HG02870 (cell line): ENCODE results near the gene LCE1D.

Source experiments
- ATAC-seq: cut with Tn5 transposase; IDR thresholded peaks from one replicate; pipeline ENCODE4 v1.9.1; 2021; ENCODE audit warnings: mild to moderate bottlenecking, moderate library complexity; ENCODE audit not compliant: unreplicated experiment

The LCE1D gene

DNA sequence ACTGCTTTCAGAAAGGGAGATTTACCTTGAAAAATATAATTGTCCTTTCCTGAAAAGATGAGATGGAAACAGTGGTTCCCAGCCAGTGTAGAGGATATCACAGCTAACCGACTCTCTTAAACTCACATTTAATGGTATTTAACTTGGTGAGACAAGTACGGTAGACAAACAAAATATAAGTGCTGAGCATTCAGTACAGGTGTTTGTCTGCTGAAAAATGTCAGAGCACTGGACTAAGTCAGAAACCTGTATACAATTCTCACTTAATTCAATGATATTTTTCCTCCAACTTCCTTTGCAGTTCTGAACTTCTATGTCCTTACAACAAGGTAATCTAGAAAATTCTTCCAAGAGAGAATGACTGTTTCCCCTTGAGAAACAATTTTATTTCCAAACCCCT lies 15.2 kb downstream of the LCE1D start, which contains the start of gene LCE1B:
LCE1B (plus strand) TSS at position 301 of the 400 bp plus-strand sequence. CDS start 476 bp downstream, outside the sequence.
- ATAC-seq: no peak

DNA sequence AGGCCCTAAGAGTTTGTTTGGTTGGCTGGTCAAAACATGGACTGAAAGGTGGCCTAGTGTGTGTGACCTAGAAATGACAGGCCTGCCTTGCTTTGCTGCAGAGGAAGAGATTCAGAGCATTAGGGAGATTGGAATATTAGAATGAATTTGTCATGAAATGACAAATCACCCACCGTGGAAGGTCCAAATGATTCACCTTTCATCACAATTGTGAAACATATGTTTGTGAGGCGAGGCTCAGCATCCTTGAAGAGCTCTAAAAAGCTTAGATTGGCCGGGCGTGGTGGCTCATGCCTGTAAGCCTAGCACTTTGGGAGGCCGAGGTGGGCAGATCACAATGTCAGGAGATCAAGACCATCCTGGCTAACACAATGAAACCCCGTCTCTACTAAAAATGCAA lies 20.8 kb downstream of the LCE1D start:
- no peak for ATAC-seq

DNA sequence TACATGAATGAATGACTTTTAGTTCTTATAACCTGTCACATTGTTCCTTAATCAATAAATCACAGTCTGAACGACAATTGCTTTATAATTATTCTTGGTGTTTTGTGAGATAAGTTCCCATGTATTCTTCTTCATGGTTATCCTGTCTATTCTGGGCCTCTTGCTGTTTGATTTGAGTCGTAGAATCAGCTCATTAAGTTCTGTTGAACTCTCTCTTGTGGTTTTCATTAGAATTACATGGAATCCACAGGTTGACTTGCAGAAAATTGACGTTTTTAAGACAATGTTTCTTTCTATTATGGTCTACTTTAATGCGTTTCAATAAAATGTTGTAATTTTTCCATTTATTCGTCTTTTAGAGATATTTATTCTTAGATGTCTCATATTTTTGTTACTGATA lies 26.8 kb downstream of the LCE1D start:
- no peak for ATAC-seq

DNA sequence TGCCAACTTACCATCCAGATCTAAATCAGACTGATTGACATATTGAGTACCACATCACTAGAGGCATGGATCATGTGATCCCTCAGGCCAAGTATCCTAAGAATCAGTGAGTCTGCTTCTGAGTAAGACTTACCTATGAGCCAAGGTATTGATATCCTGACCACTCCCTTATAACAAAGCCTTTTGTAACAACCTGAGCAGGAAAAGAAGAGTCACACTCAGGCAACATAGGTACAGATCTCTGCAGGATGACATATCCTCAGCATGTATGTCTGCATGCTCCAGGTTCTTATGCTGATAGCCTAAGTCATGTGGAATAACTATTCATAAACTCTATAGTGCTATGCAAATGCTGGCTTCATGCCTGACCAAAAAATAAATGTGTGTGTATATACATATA lies 28.4 kb downstream of the LCE1D start:
- ATAC-seq: no peak

DNA sequence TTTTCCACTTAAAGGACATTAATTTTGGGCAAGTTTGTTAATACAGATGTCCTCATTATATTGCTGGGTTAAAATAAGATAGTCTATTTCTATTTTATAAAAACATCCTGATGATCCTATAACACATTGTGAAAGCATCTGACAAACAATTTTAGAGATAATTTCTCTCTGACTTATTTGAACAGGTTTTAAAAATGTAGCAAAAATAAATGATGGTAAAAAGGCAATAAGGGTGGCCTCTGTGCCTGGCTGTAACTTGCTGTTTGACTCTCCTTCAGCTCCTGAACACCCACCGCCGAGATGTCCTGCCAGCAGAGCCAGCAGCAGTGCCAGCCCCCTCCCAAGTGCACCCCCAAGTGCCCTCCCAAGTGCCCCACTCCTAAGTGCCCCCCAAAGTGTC lies 30.7 kb downstream of the LCE1D start, which contains the start of gene LCE1A:
LCE1A (plus strand) TSS at position 301 of the 400 bp plus-strand sequence; CDS start at position 301, 0 bp downstream.
- ATAC-seq: no peak

DNA sequence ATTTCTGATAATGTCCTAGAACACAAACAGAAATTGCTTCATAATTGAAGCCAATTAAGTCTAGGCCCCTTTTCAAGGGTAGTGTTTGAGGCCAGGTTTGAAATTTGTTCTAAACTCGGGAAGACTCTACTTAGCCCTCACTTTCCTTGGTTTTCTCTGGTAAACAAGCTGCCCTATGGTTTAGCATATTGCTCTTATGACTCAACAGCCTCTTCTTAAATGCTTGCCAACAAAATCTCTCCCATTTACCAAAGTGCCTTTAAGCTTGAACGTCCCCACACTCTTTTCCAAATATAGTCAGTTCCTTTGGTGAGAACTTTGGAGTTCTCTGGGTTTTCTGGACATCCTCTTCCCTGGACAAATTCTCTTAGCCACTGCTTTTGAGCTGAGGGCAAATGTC lies 40.3 kb downstream of the LCE1D start:
- ATAC-seq: no peak

DNA sequence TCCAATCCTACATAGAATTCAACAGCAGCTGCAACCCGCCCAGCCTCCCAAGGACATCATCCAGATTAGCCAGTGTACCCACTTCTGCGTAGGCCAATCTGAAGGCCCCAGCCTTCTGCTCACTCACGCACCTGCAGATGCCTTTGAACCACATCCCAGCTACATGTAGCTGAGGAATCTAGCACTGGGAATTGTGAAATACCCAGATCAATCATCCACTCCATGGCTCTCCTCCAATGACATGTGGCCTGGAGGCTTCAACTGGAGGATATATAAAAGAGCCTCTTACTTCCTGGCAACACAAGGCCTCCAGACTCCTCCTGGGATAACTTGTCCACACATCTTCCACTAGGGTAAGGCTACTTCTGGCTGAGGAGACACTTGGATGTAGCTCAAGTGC lies 46.0 kb downstream of the LCE1D start, which contains the start of gene LCE6A:
LCE6A (plus strand) TSS at position 301 of the 400 bp plus-strand sequence. CDS start 665 bp downstream, outside the sequence.
- ATAC-seq: no peak
